HTR-8/SVneo (cell line): ENCODE results near the gene RPL13.

ENCODE experiments used
- DNase-seq: peaks from one replicate; pipeline ENCODE4 v3.0.0; 2011; ENCODE audit warnings: low spot score, mixed read lengths; ENCODE audit not compliant: insufficient read length
- FAIRE-seq: peaks from 2 replicates; lab custom pipeline; 2011; peaks lifted over from hg19 to GRCh38; lab: Jason Lieb, UNC

Gene RPL13

DNA sequence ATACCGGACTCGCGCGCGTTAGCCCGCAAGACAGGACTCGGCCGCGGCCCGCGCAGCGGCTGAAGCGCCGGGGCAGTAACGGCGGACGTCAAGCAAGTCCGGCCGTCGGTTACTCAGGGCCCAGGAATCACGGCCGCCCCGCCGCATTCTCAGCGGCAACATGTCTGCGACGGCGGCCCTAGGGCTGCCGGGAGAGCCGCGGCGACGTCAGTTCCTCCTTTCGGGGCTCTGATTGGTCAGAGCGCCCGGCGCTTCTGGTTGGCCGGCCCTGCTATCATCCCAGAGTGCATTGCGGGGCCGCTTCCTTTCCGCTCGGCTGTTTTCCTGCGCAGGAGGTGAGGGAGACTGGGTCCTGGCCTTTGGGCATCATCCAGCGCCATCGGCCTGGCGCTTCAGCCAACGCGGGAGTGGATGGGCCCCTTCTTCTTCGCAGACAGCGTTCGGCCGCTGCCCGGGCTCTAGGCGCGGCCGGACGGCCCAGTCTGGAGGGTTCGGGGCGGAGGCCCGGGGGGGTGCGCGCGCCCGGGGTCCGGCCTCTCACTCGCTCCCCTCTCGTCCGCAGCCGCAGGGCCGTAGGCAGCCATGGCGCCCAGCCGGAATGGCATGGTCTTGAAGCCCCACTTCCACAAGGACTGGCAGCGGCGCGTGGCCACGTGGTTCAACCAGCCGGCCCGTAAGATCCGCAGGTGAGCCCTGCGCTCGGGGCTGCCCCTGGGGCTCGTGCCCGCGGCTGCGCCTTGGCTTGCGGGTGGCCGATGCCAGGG, at the start of gene RPL13:
Gene RPL13 (plus strand): TSS at position 305 of the 764 bp plus-strand sequence. CDS start 278 bp downstream, at position 583.
- peak; percentile 96 for DNase-seq
- FAIRE-seq, result no peak

DNA sequence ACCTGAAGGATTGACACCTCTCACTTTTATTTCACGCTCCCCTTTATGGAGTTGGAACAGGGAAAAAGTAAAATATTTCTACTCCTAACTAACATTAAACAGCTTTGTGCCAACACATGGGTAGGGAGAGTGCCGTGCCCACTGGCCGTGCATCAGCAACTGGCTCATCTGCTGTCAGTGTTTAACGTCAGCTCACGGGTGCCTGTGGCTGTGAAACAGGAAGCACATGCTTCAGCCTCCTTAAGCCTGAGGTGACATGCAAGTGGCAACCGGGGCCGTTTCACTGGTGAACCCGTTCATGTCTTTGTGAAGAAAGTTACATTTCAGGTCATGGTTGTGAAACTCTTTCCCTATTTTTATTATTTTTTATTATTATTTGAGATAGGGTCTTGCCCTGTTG, 49.1 kb upstream of the RPL13 start:
- DNase-seq, result no peak
- no peak for FAIRE-seq

DNA sequence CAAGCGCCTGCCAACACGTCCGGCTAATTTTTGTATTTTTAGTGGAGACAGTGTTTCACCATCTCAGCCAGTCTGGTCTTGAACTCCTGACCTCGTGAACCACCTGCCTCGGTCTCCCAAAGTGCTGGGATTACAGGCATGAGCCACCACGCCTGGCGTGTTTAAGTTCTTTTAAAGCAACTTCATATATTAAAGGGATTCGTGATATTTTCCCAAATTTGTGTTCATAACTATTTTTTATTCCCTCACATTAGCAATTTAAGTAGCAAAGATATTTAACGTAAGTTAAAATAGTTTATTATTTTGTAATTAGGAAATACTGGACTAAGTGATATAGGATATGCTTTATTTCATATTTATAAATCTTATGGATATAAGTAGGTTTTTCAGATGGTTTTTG, 48.0 kb upstream of the RPL13 start:
- DNase-seq (no peak), FAIRE-seq (no peak)

DNA sequence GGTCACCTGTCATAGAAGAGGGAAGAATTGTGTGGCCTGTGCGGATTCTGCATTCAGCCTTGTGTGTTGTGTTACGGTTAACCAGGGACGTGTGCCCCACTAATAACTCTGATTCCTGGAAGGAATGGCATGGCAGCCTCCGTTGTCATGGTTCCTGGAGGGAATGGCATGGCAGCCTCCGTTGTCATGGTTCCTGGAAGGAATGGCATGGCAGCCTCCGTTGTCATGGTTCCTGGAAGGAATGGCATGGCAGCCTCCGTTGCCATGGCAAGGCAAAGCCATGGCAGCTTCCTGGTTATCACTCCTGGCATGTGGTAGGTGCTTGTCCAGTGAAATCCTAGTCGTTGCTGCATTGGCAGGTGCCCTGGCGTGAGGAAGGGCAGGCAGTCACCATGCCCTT, 43.4 kb upstream of the RPL13 start:
- FAIRE-seq (no peak), DNase-seq (no peak)

DNA sequence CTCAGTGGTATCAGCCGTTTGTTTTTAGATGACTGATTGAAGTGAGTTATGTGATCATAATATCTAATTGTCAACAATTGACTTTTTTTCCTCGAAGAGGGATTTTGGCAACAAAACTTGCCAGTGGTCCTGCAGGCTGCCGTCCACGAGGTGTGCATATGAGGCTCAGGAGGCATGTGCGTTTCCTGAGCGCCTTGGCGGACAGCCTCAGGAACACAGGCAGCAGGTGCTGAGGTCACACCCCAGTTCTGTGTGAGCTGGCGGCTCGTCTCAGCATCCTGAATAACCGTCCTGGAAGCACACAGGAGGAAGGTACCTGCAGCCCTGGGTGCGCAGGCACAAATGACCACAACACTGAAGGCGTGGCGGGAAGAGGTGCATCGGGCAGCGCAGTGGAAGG, 40.6 kb upstream of the RPL13 start:
- no peak for FAIRE-seq
- DNase-seq, result no peak

DNA sequence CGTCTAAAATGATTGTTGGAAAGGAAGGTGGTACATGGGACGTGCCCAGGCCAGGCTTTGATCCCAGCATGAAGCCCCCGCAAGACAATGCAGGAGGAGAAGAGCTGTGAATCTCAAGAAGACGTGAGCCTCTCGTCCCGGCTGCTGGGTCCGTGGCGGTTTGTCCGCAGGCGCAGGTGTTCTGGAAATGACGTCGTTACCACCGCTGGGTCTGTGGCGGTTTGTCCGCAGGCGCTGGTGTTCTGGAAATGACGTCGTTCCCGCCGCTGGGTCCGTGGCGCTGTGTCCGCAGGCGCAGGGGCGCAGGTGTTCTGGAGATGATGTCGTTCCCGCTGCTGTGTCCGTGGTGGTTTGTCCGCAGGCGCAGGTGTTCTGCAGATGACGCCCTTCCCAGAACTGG, 38.2 kb upstream of the RPL13 start:
- no peak for FAIRE-seq
- DNase-seq, result no peak

DNA sequence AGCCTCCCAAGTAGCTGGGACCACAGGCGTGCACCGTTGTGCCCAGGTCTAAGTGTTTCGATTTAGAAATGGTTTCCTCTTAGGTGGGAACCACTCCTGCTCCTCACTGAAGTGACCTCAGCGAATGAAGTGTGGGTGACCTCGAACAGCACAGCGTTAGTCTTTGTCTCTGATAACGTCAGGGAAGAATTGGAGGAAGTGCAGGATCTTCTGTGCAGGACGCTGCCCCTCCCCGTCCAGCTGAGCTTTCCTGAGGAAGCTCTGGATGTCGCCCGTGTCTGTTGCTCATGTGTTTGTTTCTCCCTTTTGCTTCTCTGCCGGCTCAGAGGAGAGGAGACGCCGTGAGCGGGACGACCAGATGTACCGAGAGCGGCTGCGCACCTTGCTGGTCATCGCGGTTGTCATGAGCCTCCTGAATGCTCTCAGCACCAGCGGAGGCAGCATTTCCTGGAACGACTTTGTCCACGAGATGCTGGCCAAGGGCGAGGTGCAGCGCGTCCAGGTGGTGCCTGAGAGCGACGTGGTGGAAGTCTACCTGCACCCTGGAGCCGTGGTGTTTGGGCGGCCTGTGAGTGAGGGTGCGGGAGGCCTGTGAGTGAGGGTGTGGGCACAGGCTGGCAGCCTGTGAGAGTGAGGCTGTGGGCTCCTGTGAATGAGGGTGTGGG, 36.7 kb upstream of the RPL13 start:
- DNase-seq (no peak), FAIRE-seq (no peak)

DNA sequence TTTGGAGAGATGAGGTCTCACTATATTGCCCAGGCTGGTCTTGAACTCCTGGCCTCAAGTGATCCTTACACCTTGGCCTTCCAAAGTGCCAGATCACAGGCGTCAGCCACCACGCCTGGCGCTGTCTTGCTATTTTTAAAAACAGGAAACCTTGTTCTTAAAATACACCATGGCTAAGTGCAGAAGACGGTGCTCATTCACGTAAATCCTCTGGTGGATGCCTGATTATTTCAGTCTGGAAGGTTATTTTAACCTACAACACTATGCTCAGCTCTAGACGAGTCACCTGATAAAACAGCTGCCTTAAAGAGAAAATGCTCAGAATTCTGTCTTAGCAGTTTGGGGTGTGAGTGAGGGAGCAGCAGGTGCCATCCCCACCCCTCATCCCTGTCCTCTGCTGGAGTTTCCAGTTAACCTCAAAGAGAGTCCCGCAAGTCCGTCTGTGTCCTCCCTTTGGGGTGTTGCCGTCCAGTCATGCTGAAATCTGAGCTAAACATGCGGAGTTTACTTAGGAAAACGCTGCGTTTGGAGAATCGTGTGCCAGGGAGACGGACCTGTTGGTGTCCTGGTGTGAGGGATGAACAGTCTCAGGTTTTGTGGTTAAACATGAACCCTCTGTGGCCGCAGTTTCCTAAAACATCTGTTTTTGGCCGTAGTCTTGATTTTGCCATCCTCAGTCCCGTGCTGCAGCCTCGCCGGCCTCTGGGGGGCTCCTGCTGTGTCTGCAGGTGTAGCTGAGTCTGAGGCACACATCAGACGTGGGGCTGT, 35.2 kb upstream of the RPL13 start:
- FAIRE-seq, result no peak
- DNase-seq, result no peak

DNA sequence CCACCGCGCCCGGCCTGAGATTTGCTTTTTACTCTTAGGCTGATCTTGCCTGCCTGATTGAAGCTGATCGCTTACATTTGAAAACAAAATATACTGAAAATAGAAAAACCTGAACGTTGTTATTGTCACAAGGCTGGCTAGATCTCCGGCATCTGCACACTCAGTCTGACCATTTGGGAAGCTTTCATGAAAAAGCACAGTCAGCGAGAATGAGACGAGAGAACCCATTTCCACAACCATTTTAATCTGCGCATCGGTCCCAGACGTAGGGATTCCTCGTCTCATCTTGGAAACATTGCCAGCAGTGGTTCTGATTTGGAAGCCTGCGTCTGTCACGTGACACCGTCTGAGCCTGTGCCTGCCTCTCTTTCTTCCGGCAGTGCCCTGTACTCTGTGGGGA, 31.4 kb upstream of the RPL13 start:
- FAIRE-seq (no peak), DNase-seq (no peak)

DNA sequence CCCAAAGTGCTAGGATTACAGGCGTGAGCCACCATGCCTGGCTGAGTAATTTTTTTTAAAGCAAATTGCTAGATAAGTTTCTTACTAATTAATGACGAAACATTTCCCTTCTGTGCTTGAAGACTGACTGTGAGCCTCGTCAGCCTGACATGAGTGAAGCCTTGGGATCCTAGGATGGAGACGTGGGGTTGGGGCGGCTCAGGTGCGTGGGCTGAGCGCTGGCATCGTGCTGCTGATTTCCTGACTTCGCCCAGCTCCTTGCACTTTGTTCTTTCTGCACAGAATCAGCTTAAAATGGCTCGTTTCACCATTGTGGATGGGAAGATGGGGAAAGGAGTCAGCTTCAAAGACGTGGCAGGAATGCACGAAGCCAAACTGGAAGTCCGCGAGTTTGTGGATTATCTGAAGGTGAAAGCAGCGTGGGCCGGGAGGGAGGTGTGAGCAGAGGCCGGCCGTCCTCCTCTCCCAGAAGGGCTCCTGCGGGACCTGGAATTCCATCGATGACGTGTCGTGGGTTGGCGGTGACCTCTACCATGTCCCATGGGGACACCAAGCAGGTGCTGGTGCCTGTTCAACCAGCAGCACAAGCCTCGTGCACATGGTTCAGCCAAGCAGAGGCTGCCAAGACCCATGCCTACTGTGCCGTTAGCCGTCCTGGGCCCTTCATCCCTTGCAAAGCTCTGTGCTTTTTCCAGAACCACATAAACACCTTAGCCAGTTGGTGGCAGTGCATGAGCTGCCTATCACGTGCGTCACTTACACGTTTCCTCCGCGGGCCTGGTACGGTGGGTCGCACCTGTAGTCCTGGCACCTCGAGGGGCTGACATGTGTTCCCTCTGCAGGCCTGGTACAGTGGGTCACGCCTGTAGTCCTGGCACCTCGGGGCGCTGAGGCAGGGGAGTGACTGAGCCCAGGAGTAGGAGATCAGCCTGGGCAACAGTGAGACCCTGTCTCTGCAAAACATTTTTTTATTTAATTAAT, 29.8 kb upstream of the RPL13 start:
- DNase-seq (no peak), FAIRE-seq (no peak)

DNA sequence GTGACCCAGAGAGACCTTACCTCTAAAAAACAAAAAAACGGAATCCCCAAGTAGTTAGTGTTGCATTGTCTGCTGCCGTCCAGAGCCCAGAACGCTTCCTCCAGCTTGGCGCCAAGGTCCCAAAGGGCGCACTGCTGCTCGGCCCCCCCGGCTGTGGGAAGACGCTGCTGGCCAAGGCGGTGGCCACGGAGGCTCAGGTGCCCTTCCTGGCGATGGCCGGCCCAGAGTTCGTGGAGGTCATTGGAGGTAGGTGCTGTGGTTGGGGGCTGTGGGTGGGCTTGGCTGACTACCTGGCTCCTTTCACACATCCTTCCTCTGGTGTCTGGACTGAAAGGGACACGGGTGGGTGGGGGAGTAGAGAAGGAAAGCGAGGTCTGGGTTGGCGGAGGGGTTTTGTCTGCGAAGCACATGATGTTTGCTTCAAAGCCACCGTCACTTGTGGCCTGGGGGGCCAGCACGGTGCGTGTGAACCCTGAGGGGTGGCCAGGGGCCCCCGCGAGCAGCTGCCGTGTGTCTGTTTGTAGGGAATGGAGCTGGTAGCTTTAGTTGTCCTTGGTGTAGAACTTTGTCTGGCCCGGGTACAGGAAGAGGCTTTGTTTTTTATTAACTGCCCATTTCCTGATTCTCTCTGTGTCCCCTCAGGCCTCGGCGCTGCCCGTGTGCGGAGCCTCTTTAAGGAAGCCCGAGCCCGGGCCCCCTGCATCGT, 28.5 kb upstream of the RPL13 start:
- FAIRE-seq (no peak), DNase-seq (no peak)

DNA sequence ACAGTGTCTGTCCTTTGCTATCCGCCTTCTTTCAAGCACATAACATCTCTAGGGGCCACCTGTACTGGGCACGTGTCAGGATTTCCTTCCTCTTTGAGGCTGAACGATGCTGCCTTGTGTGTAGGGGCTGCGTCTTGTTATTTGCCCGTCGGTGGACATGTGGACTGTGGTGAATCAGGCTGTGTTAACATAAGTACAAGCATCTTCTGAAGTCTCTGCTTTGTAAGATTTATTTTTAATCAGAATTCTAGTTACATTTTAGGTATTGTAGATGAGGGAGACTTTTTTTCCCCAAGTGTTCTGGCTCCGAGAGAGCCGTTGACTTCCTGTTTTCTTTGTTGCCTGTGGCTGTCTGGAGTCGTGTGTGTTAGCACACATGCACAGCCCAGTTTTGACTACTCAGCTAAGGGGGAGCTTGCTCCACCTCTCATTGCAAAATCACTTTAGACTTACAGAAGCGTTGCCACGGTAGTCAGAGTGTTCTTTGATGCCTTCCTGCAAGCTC, 26.2 kb upstream of the RPL13 start:
- DNase-seq (no peak), FAIRE-seq (no peak)

DNA sequence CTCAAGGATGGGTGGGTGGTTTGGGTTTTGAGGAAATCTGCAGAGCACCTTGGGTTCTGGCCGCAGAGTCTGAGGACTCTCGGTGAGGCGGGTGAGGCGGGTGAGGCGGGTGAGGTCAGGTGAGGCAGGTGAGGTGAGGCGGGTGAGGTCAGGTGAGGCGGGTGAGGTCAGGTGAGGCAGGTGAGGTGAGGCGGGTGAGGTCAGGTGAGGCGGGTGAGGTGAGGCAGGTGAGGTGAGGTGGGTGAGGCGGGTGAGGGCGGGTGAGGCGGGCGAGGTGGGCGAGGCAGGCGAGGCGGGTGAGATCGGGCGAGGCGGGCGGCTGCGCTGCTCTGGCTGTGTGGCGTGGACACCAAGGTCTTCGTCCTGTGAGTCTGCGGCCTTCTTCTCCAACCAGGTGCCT, 24.1 kb upstream of the RPL13 start:
- no peak for DNase-seq
- peak; percentile 63 for FAIRE-seq

DNA sequence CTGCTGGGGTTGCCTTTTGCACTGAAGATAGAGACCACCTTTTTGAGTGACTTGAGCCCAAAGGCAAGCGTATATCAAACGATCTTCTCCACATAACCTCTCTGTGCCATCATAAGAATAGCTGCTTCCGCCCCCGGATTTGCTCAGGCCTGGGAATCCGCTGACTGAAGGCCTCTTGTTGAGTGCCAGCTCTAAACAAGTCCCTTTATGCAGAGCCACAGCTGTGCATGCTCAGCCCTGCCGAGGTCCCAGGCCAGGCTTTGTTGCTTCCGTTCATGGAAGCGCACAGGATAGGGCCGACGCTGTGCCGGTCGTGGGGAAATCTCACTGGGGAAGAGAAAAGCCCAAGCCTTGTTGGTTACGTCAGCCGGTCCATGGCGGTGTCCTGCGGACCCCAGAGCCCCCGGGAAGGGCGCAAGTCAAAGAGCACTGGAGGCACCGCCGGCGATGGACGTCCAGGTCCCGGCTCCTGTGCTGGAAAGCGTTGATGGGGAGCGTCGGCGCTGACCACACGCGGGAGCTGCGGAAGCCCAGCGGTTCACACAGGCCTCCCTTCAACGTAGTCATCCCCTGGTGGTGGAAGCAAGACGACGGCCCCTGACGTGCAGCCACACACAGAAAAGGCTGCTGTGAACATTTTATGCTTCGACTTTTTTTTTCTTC, 23.5 kb upstream of the RPL13 start:
- DNase-seq, result no peak
- no peak for FAIRE-seq

DNA sequence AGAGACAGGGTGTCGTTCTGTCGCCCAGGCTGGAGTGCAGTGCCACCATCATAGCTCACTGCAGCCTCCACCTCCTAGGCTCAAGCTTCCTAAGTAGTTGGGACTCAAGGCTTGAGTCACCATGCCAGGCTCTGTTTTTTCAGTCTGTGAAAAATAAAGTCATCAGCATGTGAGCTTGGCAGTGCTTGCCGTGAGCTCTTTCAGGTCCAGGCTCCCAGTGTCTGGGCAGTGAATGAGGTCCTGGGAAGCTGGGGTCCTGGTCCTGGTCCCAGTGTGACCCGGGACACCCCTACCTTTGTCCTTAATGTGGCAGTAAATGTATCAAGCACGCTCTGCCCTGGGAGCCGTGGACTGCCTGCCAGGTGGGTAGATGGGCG, 22.9 kb upstream of the RPL13 start:
- DNase-seq (no peak), FAIRE-seq (no peak)

DNA sequence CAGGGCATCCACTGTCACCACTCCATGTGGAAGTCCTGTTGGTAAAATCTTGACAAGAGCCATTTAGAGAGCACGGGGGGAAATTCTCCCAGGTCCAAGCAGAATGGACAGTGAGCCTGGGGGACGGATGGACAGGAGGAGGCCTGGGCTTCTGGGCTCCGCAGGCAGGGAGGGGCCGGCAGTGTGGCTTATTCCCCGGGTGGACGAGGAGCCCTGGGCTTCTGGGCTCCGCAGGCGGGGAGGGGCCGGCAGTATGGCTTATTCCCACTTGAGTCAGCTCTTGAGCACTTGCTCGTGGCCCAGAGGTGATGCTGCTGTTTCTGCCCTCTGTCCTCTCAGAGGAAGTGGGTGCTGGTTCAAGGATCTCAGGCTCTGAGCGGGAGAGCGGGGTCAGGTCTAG, 22.2 kb upstream of the RPL13 start:
- DNase-seq (no peak), FAIRE-seq (no peak)

DNA sequence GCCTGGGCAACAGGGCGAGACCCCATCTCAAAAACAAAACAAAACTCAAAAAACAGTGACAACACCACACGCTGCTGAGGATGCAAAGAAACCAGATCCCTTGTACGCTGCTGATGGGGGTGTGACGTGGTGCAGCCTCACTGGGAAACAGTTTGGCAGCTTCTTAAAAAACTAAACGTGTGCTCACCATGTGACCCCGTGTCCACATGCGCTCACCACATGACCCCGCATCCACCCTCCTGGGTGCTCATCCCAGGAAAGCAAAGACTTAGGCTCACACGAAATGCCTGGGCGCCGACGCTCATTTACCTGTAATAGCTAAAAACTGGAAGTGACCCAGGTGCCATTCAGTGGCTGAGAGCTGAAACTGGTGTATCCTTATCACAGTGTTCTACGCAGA, 19.9 kb upstream of the RPL13 start:
- DNase-seq (no peak), FAIRE-seq (no peak)

DNA sequence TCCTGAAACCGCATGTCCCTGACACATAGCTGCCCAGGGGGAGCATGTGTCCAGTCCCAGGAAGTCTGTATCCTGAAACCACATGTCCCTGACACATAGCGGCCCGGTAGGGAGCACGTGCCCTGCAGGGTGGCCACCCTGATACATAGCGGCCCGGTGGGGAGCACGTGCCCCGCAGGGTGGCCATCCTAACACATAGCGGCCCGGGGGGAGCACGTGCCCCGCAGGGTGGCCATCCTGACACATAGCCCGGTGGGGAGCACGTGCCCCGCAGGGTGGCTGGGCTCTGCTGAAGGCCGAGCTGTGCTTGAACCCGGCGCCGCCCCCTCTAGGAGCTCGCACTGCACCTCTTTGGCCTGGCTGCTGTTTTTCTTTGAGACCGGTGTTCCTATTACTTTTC, 18.7 kb upstream of the RPL13 start:
- DNase-seq, result no peak
- no peak for FAIRE-seq

DNA sequence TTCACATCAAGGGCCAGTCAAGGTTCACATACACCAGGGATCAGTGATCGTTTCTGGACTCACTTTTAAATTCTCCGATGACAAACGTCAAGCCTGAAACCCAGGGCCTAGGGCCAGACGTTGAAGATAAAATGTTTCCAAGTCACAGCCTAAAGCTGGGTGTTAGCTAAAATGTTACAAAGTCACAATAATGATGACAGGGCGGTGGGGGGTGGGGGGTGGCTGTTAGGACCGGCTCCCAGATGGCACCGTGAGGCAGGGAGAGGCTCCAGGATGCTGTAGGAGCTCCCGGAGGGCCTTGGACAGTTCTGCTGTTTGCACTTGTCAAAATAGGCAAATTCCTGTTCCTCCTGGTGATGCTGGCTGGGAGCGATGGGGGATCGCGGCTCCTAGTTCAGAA, 16.4 kb upstream of the RPL13 start:
- no peak for FAIRE-seq
- DNase-seq, result no peak
